HL-60 (cell line): ENCODE data around the gene TMEFF1.

Experiments used
- DNase-seq, 2 experiments: peaks; one replicate each; pipeline ENCODE4 v3.0.0-alpha.2; 2010 to 2020; ENCODE audit warnings: low read depth in 1 of 2, low spot score in 1 of 2
- H3K27ac ChIP-seq: fragments of 250-450 bp; sonication (Bioruptor Pico); replicated peaks from 2 replicates; pipeline ENCODE4 v1.5.1; 2020; ENCODE audit warnings: mild to moderate bottlenecking, moderate library complexity
- H3K27me3 ChIP-seq: fragments of 250-450 bp; sonication (Bioruptor Pico); 2 replicates; pipeline ENCODE4 v1.5.1; 2021; ENCODE audit warnings: mild to moderate bottlenecking, moderate library complexity; ENCODE audit not compliant: insufficient read depth, poor library complexity, severe bottlenecking
- H3K4me3 ChIP-seq: replicated peaks from 2 replicates; pipeline ENCODE4 v1.5.1; 2011; ENCODE audit warnings: mild to moderate bottlenecking, control low read depth, low read length; ENCODE audit not compliant: insufficient read depth
- GABPA ChIP-seq: IDR thresholded peaks from 2 replicates; pipeline ENCODE4 v1.6.1; 2012; ENCODE audit warnings: low read depth
- POLR2AphosphoS5 ChIP-seq: IDR thresholded peaks from 2 replicates; pipeline ENCODE4 v1.6.1; 2012; ENCODE audit warnings: low read depth
- SPI1 ChIP-seq: IDR thresholded peaks from 2 replicates; pipeline ENCODE4 v1.6.1; 2012; ENCODE audit warnings: low read depth, mild to moderate bottlenecking, borderline replicate concordance
- TF ChIP-seq, protein P1 (sequence below): IDR thresholded peaks from 2 replicates; pipeline ENCODE4 v1.6.1; 2012; ENCODE audit warnings: low read depth; ENCODE audit not compliant: insufficient replicate concordance
- TF ChIP-seq, protein P2 (sequence below): IDR thresholded peaks from one replicate; pipeline ENCODE4 v1.5.1; 2011; ENCODE audit warnings: low read length, control low read depth, inconsistent platforms; ENCODE audit not compliant: insufficient read depth

Gene TMEFF1

GRCh38 chr9:100466829-100467221, 6.1 kb upstream of the TMEFF1 start:
- DNase-seq: no peak
- TF ChIP-seq, protein P1, sequence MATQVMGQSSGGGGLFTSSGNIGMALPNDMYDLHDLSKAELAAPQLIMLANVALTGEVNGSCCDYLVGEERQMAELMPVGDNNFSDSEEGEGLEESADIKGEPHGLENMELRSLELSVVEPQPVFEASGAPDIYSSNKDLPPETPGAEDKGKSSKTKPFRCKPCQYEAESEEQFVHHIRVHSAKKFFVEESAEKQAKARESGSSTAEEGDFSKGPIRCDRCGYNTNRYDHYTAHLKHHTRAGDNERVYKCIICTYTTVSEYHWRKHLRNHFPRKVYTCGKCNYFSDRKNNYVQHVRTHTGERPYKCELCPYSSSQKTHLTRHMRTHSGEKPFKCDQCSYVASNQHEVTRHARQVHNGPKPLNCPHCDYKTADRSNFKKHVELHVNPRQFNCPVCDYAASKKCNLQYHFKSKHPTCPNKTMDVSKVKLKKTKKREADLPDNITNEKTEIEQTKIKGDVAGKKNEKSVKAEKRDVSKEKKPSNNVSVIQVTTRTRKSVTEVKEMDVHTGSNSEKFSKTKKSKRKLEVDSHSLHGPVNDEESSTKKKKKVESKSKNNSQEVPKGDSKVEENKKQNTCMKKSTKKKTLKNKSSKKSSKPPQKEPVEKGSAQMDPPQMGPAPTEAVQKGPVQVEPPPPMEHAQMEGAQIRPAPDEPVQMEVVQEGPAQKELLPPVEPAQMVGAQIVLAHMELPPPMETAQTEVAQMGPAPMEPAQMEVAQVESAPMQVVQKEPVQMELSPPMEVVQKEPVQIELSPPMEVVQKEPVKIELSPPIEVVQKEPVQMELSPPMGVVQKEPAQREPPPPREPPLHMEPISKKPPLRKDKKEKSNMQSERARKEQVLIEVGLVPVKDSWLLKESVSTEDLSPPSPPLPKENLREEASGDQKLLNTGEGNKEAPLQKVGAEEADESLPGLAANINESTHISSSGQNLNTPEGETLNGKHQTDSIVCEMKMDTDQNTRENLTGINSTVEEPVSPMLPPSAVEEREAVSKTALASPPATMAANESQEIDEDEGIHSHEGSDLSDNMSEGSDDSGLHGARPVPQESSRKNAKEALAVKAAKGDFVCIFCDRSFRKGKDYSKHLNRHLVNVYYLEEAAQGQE: no peak
- no peak for TF ChIP-seq SPI1
- TF ChIP-seq GABPA: no peak
- TF ChIP-seq, protein P2, sequence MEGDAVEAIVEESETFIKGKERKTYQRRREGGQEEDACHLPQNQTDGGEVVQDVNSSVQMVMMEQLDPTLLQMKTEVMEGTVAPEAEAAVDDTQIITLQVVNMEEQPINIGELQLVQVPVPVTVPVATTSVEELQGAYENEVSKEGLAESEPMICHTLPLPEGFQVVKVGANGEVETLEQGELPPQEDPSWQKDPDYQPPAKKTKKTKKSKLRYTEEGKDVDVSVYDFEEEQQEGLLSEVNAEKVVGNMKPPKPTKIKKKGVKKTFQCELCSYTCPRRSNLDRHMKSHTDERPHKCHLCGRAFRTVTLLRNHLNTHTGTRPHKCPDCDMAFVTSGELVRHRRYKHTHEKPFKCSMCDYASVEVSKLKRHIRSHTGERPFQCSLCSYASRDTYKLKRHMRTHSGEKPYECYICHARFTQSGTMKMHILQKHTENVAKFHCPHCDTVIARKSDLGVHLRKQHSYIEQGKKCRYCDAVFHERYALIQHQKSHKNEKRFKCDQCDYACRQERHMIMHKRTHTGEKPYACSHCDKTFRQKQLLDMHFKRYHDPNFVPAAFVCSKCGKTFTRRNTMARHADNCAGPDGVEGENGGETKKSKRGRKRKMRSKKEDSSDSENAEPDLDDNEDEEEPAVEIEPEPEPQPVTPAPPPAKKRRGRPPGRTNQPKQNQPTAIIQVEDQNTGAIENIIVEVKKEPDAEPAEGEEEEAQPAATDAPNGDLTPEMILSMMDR: no peak
- TF ChIP-seq POLR2AphosphoS5: no peak
- Histone ChIP-seq H3K27ac (no peak overlapping the region), H3K27me3 (peaks cover 11% of the 10 kb centered on the region), H3K4me3 (no peak overlapping the region)

- H3K4me3 ChIP-seq: no peak overlapping the region
These were observed 4.9 kb upstream of the TMEFF1 start for GRCh38 chr9:100468041-100468440.

DNA sequence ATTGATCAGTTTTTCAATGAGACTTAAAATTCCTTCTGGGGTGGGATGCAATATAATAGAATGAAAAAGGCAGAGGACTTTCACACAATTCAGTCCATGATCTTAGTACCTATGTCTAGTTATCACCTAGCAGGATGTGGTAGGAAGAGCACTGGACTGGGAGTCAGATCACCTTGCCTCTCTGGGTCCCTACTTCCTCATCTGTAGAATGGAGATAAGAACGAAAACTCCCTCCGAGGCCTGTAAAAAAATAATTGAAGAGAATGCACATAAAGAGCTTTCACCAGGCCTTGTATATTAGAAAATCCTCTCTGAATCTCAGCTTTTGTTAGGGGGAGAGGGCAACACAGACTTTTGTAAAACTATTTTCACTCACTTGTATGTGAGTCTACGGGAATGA, 681 bp upstream of the TMEFF1 start:
- Histone ChIP-seq H3K4me3 (no peak overlapping the region), H3K27ac (no peak overlapping the region), H3K27me3 (peaks cover 30% of the 10 kb centered on the region)
- DNase-seq: no peak
- no peak for TF ChIP-seq SPI1
- TF ChIP-seq, protein P1: no peak
- TF ChIP-seq, protein P2: no peak

More at GRCh38 chr9:100468041-100468440, 4.9 kb upstream of the TMEFF1 start:
- peaks cover 18% of the 10 kb centered on the region for H3K27me3 ChIP-seq
- TF ChIP-seq, protein P1: no peak
- TF ChIP-seq, protein P2: no peak
- TF ChIP-seq GABPA: no peak
- no peak overlapping the region for H3K27ac ChIP-seq
- DNase-seq: no peak
